Small intestine (tissue), 16 donors: ENCODE results near the gene PKLR. TPM values are rescaled to one million over a fixed set of nuclear protein-coding genes. Genes with fewer than 3 reads are reported as not detected.
"Not testable (repeated sequence)": the region's sequence is repeated elsewhere in the genome, so short reads cannot be mapped to it uniquely, and the experiment has no call there.

ENCODE experiments used
- DNase-seq, 2 donors: peaks; one replicate each; pipeline versions ENCODE4 v3.0.0 to v3.0.0-alpha.2; 2013
- FAIRE-seq: peaks from 2 replicates; lab custom pipeline; 2012; peaks lifted over from hg19 to GRCh38; lab: Jason Lieb, UNC
- H3K27ac ChIP-seq, 3 donors: one replicate each; pipeline ENCODE4 v1.5.1; 2013; ENCODE audit warnings: low read length in 2 of 3, mild to moderate bottlenecking in 2 of 3, control low read depth in 1 of 3, inconsistent platforms in 1 of 3, low read depth in 1 of 3, moderate library complexity in 1 of 3
- H3K27me3 ChIP-seq, 3 donors: one replicate each; pipeline ENCODE4 v1.6.1; 2013; ENCODE audit warnings: low read length in 3 of 3, inconsistent platforms in 1 of 3; ENCODE audit not compliant: control insufficient read depth in 3 of 3, insufficient read depth in 3 of 3
- H3K36me3 ChIP-seq, 3 donors: one replicate each; pipeline ENCODE4 v1.6.1; 2013; ENCODE audit warnings: low read length in 3 of 3, inconsistent platforms in 1 of 3, low read depth in 1 of 3, mild to moderate bottlenecking in 1 of 3, moderate library complexity in 1 of 3; ENCODE audit not compliant: control insufficient read depth in 3 of 3, insufficient read depth in 2 of 3
- H3K4me1 ChIP-seq, 3 donors: one replicate each; pipeline ENCODE4 v1.6.1; 2013; ENCODE audit warnings: low read length in 2 of 3, inconsistent platforms in 1 of 3, low read depth in 1 of 3, mild to moderate bottlenecking in 1 of 3, moderate library complexity in 1 of 3; ENCODE audit not compliant: control insufficient read depth in 3 of 3, insufficient read depth in 2 of 3
- H3K4me3 ChIP-seq, 3 donors: one replicate each; pipeline ENCODE4 v1.5.1; 2013; ENCODE audit warnings: low read length in 3 of 3, control low read depth in 1 of 3, inconsistent platforms in 1 of 3, low read depth in 1 of 3, mild to moderate bottlenecking in 1 of 3, moderate library complexity in 1 of 3
- H3K9me3 ChIP-seq, 2 donors: one replicate each; pipeline ENCODE4 v1.6.1; 2013; ENCODE audit warnings: low read depth in 1 of 2, low read length in 1 of 2; ENCODE audit not compliant: control insufficient read depth in 2 of 2, insufficient read depth in 1 of 2
- WGBS, 3 donors: extraction: QIAGEN DNeasy Blood & Tissue Kit; methylation state at CpG; one replicate each; pipeline ENCODE4 v1.1.7; 2013; 5-methylcytosine and 5-hydroxymethylcytosine counted together
- long read RNA-seq, 10 donors: transcript quantifications; one replicate each; lab custom pipeline, GENCODE V29; 2026
- polyA plus RNA-seq, 4 donors: library from polyadenylated mRNA; stranded (reverse) in 3 of 4; unstranded in 1 of 4; fragments of 200-250 nt in 3 of 4; fragments of 120-200 nt in 1 of 4; gene quantifications; one replicate each; pipeline versions ENCODE4 v1.2.1 to v1.2.3, GENCODE V29; 2013
- donor health status: healthy with polysubstance abuse.
- donor health status: control.
- donor health status: control.
- donor health status: Bipolar disorder and iron deficiency.
- donor health status: healthy.

The PKLR gene
- 10 to 100 TPM in 1 of 4 donors, 1 to 10 TPM in 3; 3.8 to 69.0 (median 7.4) TPM for polyA plus RNA-seq
- long read RNA-seq, donor 1 = 0 reads
- long read RNA-seq, donor 2, partial matches to known transcripts = 0 of 2 reads
- long read RNA-seq, donor 2, other reads (novel, unspliced or antisense) = 0 of 2 reads
- long read RNA-seq, donor 3, partial matches to known transcripts = 0 of 1 reads
- long read RNA-seq, donor 3, other reads (novel, unspliced or antisense) = 0 of 1 reads
- long read RNA-seq, donor 4 = 0 reads
- long read RNA-seq, donor 5, partial matches to known transcripts = 0 of 1 reads
- long read RNA-seq, donor 5, other reads (novel, unspliced or antisense) = 0 of 1 reads
- long read RNA-seq, donor 6, partial matches to known transcripts = 5 of 8 reads
- long read RNA-seq, donor 6, other reads (novel, unspliced or antisense) = 0 of 8 reads
- long read RNA-seq, donor 7 = 0 reads
- long read RNA-seq, donor 8 = 0 reads
- long read RNA-seq, donor 9, partial matches to known transcripts = 0 of 3 reads
- long read RNA-seq, donor 9, other reads (novel, unspliced or antisense) = 0 of 3 reads
- long read RNA-seq, donor 10, partial matches to known transcripts = 194 of 260 reads
- long read RNA-seq, donor 10, other reads (novel, unspliced or antisense) = 66 of 260 reads

DNA sequence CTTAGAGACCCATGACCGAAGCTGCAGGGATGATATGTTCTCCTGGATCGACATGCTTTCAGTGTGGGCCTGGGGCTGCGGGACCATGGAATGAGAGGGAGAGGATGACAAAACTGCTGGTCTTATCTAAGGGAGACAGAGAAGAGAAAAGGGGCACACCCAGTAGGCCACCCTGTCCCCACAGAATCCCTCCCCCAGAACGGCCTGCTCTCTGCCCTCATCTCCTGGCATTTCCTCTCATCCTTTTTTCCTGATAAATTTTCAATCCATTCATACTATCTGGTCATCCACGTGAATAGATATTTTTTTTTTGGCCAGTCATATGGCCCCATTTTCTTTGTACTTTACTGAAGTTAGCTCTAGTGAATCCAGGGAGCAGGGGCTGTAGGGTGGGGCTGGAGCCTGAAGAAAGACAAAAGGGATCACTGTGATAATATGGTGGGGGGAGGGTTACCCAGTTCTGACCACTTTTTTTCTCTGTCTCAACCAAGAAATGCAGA, at the start of gene PKLR:
PKLR (minus strand) TSS at position 97 of the 500 bp plus-strand sequence; CDS start at position 54, 43 bp downstream.
- WGBS, 3 donors = 74 to 89% (median 75%) methylated on average over 5 of the region's 5 CpGs
- Histone ChIP-seq H3K36me3 (peaks cover 0 to under 1% (median 0%) of the 10 kb centered on the region in 3 donors), H3K27me3 (peaks cover 0 to 11% (median 0%) of the 10 kb centered on the region in 3 donors), H3K27ac (peak within 1 kb of the TSS; percentile 9 to 91 (median 79)), H3K9me3 (no peaks in the 10 kb centered on the region), H3K4me3 (peak within 1 kb of the TSS in 1 of 3 donors; percentile 18), H3K4me1 (peaks cover 0 to 28% (median 4%) of the 10 kb centered on the region in 3 donors)
- no peak for FAIRE-seq
- no peak for DNase-seq

DNA sequence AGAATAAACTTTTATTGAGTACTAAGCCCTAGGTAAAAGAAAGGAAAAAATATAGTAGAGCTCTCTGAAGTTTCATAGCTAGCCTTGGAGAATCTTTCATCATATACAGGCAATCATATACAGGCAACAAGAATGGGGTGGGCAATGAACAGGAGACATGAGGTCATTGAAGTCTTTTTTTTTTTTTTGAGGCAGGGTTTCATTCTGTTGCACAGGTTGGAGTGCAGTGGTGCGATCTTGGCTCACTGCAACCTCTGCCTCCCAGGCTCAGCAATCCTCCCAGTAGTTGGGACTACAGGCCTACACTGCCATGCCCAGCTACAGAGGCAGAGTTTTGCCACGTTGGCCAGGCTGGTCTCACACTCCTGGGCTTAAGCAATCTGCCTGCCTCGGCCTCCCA, 41.6 kb upstream of the PKLR start:
- Histone ChIP-seq H3K4me3 (no peak overlapping the region), H3K27ac (no peak overlapping the region), H3K4me1 (no peaks in the 10 kb centered on the region), H3K36me3 (peaks cover 17 to 47% (median 19%) of the 10 kb centered on the region in 3 donors), H3K27me3 (no peaks in the 10 kb centered on the region), H3K9me3 (no peaks in the 10 kb centered on the region)
- no peak for DNase-seq
- no peak for FAIRE-seq
- 93 to 100% (median 93%) methylated on average over 3 of the region's 3 CpGs for WGBS, 3 donors

DNA sequence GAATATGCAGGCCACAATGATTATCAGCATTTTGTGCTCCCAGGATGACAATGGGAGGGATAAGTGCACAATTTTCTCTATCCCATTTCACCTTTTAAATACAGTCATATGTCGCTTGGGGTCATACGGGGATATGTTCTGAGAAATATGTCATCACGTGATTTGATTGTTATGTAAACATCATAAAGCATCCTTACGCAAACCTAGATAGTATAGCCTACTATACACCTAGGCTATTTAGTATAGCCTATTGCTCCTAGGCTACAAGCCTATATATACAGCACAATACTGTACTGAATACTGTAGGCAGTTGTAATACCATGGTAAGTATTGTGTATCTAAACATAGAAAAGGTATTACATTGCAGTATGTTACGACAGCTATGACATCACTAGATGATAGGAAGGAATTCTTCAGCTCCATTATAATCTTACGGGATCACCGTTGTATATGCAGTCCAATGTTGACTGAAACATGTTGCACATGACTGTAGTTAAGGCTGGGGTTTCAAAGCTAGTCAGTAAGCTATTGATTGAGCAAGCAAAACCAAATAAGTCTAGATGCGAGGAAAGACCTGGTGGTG, 38.4 kb upstream of the PKLR start:
- H3K4me1 ChIP-seq = no peaks in the 10 kb centered on the region
- WGBS, 3 donors = 74 to 82% (median 79%) methylated on average over 8 of the region's 8 CpGs
- peaks cover 15 to 33% (median 23%) of the 10 kb centered on the region in 3 donors for H3K36me3 ChIP-seq
- H3K27ac ChIP-seq = no peak overlapping the region
- H3K4me3 ChIP-seq = no peak overlapping the region
- FAIRE-seq = no peak
- H3K27me3 ChIP-seq = no peaks in the 10 kb centered on the region
- no peaks in the 10 kb centered on the region for H3K9me3 ChIP-seq
- peak in 1 of 2 donors; percentile 17 for DNase-seq

DNA sequence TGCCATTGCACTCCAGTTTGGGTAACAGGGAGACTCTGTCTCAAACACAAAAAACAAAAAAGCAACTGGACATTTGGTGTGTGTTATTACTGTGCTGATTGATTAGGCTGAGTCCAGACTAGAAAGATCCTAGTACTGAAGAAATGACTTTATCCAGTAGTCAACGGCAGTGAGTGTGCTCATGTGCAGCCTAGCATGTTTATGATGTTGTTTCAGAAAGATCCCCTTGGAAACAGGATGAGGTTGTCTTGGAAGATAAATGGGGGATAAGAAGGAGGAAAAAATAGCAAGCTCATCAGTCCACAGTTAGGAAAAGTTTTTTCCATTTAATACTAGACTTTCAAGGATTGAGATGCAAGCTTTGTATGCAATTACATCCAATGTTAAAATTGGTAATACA, 33.7 kb upstream of the PKLR start:
- peaks cover 9 to 42% (median 27%) of the 10 kb centered on the region in 3 donors for H3K36me3 ChIP-seq
- H3K27me3 ChIP-seq = no peaks in the 10 kb centered on the region
- H3K9me3 ChIP-seq = no peaks in the 10 kb centered on the region
- no peak overlapping the region for H3K27ac ChIP-seq
- no peaks in the 10 kb centered on the region for H3K4me1 ChIP-seq
- FAIRE-seq (no peak), DNase-seq (no peak)
- 53 to 74% (median 68%) methylated on average over 1 of the region's 1 CpG for WGBS, 3 donors
- H3K4me3 ChIP-seq = no peak overlapping the region

DNA sequence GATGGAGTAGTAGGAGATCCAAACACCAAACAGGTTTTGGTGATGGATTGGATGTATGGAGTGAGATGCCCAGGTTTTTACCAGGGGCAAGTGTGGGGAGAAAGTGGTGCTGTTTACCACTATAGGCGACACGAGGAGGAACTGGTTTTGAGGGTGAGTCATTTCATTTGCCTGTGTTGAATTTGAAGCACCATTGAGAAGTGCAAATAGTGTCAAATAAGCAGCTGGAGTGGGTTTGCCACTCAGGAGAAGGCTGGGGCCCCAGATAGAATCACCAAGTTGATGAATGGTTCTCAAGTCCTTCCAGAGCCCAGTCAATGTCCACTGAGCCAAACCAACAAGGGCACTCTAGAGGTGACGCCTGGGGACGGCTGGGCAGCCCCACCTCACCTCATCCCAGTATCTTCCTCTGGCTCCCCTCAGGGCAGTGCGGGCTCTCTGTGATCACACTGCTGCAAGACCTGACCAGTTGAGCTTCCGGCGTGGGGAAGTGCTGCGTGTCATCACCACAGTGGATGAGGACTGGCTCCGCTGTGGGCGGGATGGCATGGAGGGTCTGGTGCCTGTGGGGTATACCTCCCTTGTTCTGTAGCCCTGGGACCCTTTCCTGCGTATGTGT, 28.9 kb upstream of the PKLR start:
- 87 to 91% (median 88%) methylated on average over 11 of the region's 11 CpGs for WGBS, 3 donors

DNA sequence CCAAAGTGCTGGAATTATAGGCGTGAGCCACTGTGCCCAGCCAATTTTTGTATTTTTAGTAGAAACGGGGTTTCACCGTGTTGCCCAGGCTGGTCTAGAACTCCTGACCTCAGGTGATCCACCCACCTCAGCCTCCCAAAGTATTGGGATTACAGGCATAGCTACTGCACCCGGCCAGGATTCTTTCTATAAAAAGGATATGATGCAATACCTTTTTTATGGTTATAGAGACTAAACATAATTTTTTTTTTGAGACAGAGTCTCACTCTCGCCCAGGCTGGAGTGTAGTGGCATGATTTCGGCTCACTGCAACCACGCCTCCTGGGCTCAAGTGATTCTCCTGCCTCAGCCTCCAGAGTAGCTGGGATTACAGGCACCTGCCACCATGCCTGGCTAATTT, 27.6 kb upstream of the PKLR start:
- not testable (repeated sequence) for H3K4me1 ChIP-seq, DNase-seq, FAIRE-seq, H3K27me3 ChIP-seq, H3K27ac ChIP-seq, H3K9me3 ChIP-seq, H3K4me3 ChIP-seq
- 86 to 94% (median 87%) methylated on average over 7 of the region's 7 CpGs for WGBS, 3 donors
- H3K36me3 ChIP-seq = peaks cover 7 to 61% (median 10%) of the 10 kb centered on the region in 3 donors

More for the DNA sequence above, 28.9 kb upstream of the PKLR start:
- no peaks in the 10 kb centered on the region for H3K27me3 ChIP-seq
- peaks cover 7 to 71% (median 16%) of the 10 kb centered on the region in 3 donors for H3K36me3 ChIP-seq
- H3K9me3 ChIP-seq = no peaks in the 10 kb centered on the region
- no peak overlapping the region for H3K27ac ChIP-seq
- no peak for DNase-seq
- peaks cover 0 to 7% (median 0%) of the 10 kb centered on the region in 3 donors for H3K4me1 ChIP-seq
- no peak for FAIRE-seq
- H3K4me3 ChIP-seq = no peak overlapping the region

DNA sequence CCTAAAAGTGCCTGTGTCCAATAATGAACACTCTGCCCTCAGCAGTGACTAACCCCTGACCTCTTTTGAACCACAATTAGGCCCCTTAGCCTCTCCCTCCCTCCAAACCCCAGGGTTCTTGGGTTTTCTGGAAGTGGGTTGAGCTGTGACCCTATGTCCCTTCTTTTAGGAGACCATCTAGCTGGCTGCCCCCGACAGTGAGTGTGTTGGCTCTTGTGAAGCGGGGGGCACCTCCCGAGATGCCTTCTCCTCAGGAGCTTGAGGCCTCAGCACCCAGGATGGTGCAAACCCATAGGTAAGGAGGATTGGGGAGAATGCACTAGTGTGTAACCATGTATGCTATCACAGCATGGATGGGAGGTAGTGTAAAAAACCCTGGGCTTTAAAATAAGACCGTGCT, 26.7 kb upstream of the PKLR start:
- WGBS, 3 donors = 88 to 94% (median 92%) methylated on average over 4 of the region's 4 CpGs
- peaks cover 7 to 59% (median 10%) of the 10 kb centered on the region in 3 donors for H3K36me3 ChIP-seq
- H3K9me3 ChIP-seq = no peaks in the 10 kb centered on the region
- FAIRE-seq (no peak), DNase-seq (no peak)
- peaks cover 0 to 9% (median 0%) of the 10 kb centered on the region in 3 donors for H3K4me1 ChIP-seq
- no peaks in the 10 kb centered on the region for H3K27me3 ChIP-seq
- no peak overlapping the region for H3K27ac ChIP-seq
- H3K4me3 ChIP-seq = no peak overlapping the region

DNA sequence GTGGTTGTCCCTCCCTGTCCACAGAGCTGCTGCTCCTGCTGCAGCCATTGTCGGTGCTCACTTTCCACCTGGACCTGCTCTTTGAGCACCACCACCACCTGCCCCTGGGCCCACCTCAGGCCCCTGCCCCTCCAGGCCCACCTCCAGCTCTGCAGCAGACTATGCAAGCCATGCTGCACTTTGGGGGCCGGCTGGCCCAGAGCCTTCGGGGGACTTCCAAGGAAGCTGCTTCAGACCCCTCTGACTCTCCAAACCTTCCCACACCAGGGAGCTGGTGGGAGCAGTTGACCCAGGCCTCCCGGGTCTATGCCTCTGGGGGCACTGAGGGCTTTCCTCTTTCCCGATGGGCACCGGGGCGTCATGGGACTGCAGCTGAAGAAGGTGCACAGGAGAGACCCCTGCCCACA, 25.4 kb upstream of the PKLR start:
- no peak overlapping the region for H3K27ac ChIP-seq
- H3K4me3 ChIP-seq = no peak overlapping the region
- DNase-seq (no peak), FAIRE-seq (no peak)
- H3K9me3 ChIP-seq = no peaks in the 10 kb centered on the region
- peaks cover 7 to 55% (median 10%) of the 10 kb centered on the region in 3 donors for H3K36me3 ChIP-seq
- 86 to 95% (median 89%) methylated on average over 7 of the region's 7 CpGs for WGBS, 3 donors
- peaks cover 0 to 19% (median 1%) of the 10 kb centered on the region in 3 donors for H3K4me1 ChIP-seq
- H3K27me3 ChIP-seq = no peaks in the 10 kb centered on the region
